K562 (cell line): Measurements from ENCODE around the gene ZNF8. TPM values are rescaled to one million over a fixed set of nuclear protein-coding genes. Genes with fewer than 3 reads are reported as not detected.

ENCODE experiments used
- ATAC-seq: fragments of 200-7000 bp; cut with Tn5 transposase; 3 replicates; pipeline ENCODE4 v1.9.1; 2020; ENCODE audit warnings: moderate library complexity
- BruUV-seq: library from RNA; stranded (reverse); fragments of 400-500 nt; replicated peaks from 2 replicates; lab custom pipeline; 2021; lab: Mats Ljungman, UMichigan
- CTCF ChIA-PET: fragments of 300-600 bp; formaldehyde crosslinking; extraction: SDS; loops from one replicate; lab custom pipeline; 2021; ENCODE audit warnings: low intra/inter-chr PET ratio; lab: Yijun Ruan, JAX
- POLR2A ChIA-PET: fragments of 300-600, 350-650 bp; sonication (Branson Sonifier 250); formaldehyde crosslinking; extraction: SDS; loops from one replicate; lab custom pipeline; 2021; ENCODE audit warnings: antibody characterized with exemption, inconsistent platforms; lab: Yijun Ruan, JAX
- DNase-seq, 4 experiments: peaks; one replicate each; pipeline versions ENCODE4 v3.0.0 to v3.0.0-alpha.2; 2011 to 2018; ENCODE audit warnings: low spot score in 3 of 4, mixed read lengths in 3 of 4; ENCODE audit errors: extremely low read depth in 1 of 4
- FAIRE-seq: peaks from 2 replicates; lab custom pipeline; 2011; peaks lifted over from hg19 to GRCh38; lab: Jason Lieb, UNC
- H2AFZ ChIP-seq: 2 replicates; pipeline ENCODE4 v1.6.0; 2011; ENCODE audit warnings: low read depth, low read length, control low read depth, inconsistent platforms
- H3K27ac ChIP-seq: fragments of 200-600 bp; 3 replicates; pipeline ENCODE4 v1.8.0; 2011; ENCODE audit warnings: low read depth, mild to moderate bottlenecking, control low read depth, inconsistent platforms, low read length, moderate library complexity, mixed read lengths; ENCODE audit errors: extremely low read depth
- H3K27me3 ChIP-seq, 2 experiments: fragments of 300-600 bp in 1 of 2; 2 replicates in 1 of 2; 3 replicates in 1 of 2; pipeline versions ENCODE4 v1.6.0 to v1.8.0; 2011; ENCODE audit warnings: inconsistent platforms in 2 of 2, low read length in 2 of 2, mild to moderate bottlenecking in 1 of 2, mixed read lengths in 1 of 2, moderate library complexity in 1 of 2; ENCODE audit not compliant: control insufficient read depth in 2 of 2, insufficient read depth in 2 of 2
- H3K36me3 ChIP-seq: fragments of 300-600 bp; 3 replicates; pipeline ENCODE4 v1.8.0; 2011; ENCODE audit warnings: mild to moderate bottlenecking, low read length, inconsistent platforms; ENCODE audit not compliant: control insufficient read depth, insufficient read depth
- H3K4me1 ChIP-seq, 2 experiments: fragments of 200-600 bp in 1 of 2; replicated peaks in 1 of 2; 2 replicates in 1 of 2; 3 replicates in 1 of 2; pipeline versions ENCODE4 v1.5.1 to v1.8.0; 2011; ENCODE audit warnings: inconsistent platforms in 2 of 2, low read length in 2 of 2, mild to moderate bottlenecking in 1 of 2, mixed read lengths in 1 of 2, moderate library complexity in 1 of 2; ENCODE audit not compliant: control insufficient read depth in 2 of 2, insufficient read depth in 2 of 2
- H3K4me2 ChIP-seq: 2 replicates; pipeline ENCODE4 v1.6.1; 2011; ENCODE audit warnings: low read length, control low read depth, inconsistent platforms, mixed read lengths; ENCODE audit not compliant: insufficient read depth
- H3K4me3 ChIP-seq: fragments of 200-600 bp; sonication (generic), shearing (Covaris generic); 2 replicates; pipeline ENCODE4 v1.5.1; 2016; ENCODE audit warnings: control low read depth, inconsistent platforms
- H3K79me2 ChIP-seq: fragments of 200-600 bp; 3 replicates; pipeline ENCODE4 v1.8.0; 2011; ENCODE audit warnings: low read length, inconsistent platforms; ENCODE audit not compliant: control insufficient read depth, insufficient read depth
- H3K9ac ChIP-seq, 2 experiments: 2 replicates each; pipeline versions ENCODE4 v1.6.0 to v1.6.1; 2011; ENCODE audit warnings: low read depth in 2 of 2, low read length in 2 of 2, control low read depth in 1 of 2, inconsistent platforms in 1 of 2, mild to moderate bottlenecking in 1 of 2, mixed read lengths in 1 of 2; ENCODE audit not compliant: insufficient read depth in 1 of 2
- H3K9me1 ChIP-seq: one replicate; pipeline ENCODE4 v1.6.0; 2011; ENCODE audit warnings: inconsistent platforms, mild to moderate bottlenecking, low read length, moderate library complexity; ENCODE audit not compliant: control insufficient read depth, insufficient read depth
- H3K9me3 ChIP-seq: replicated peaks from 2 replicates; pipeline ENCODE4 v1.5.1; 2011; ENCODE audit warnings: low read depth, low read length, inconsistent platforms; ENCODE audit not compliant: control insufficient read depth, insufficient read depth
- H4K20me1 ChIP-seq: replicated peaks from 2 replicates; pipeline ENCODE4 v1.6.1; 2011; ENCODE audit warnings: low read length, inconsistent platforms, mixed read lengths; ENCODE audit not compliant: control insufficient read depth, insufficient read depth
- ARNT ChIP-seq, 2 experiments: fragments of 450-650 bp; IDR thresholded peaks; 2 replicates each; pipeline ENCODE4 v1.6.1; 2016; ENCODE audit warnings: mild to moderate bottlenecking in 1 of 2
- CAMTA2 ChIP-seq: fragments of 250-450 bp; sonication (Bioruptor Pico); conservative IDR thresholded peaks from 2 replicates; pipeline ENCODE4 v1.5.1; 2022
- CHCHD3 ChIP-seq: fragments of 250-450 bp; sonication (Bioruptor Pico); IDR thresholded peaks from 2 replicates; pipeline ENCODE4 v2.1.2; 2022; ENCODE audit warnings: mild to moderate bottlenecking
- COPS2 ChIP-seq: fragments of 450-650 bp; conservative IDR thresholded peaks from 2 replicates; pipeline ENCODE4 v1.6.1; 2016; ENCODE audit warnings: mild to moderate bottlenecking, moderate library complexity
- EWSR1 ChIP-seq: fragments of 450-650 bp; IDR thresholded peaks from 2 replicates; pipeline ENCODE4 v1.6.1; 2018; ENCODE audit warnings: borderline replicate concordance, mild to moderate bottlenecking, low read depth, moderate library complexity; ENCODE audit not compliant: partially characterized antibody
- GABPB1 ChIP-seq: sonication (generic); formaldehyde crosslinking; IDR thresholded peaks from 2 replicates; pipeline ENCODE4 v1.8.0; 2022; ENCODE audit warnings: mild to moderate bottlenecking, missing genetic modification reagents
- PPARD ChIP-seq: fragments of 250-450 bp; sonication (Bioruptor Pico); IDR thresholded peaks from 2 replicates; pipeline ENCODE4 v1.8.0; 2022; ENCODE audit warnings: inconsistent platforms, mild to moderate bottlenecking, moderate library complexity
- PURB ChIP-seq: sonication (generic); formaldehyde crosslinking; IDR thresholded peaks from 2 replicates; pipeline ENCODE4 v1.9.0; 2021; ENCODE audit warnings: low read depth, mild to moderate bottlenecking, missing genetic modification reagents
- RBBP5 ChIP-seq: fragments of 200-600 bp; sonication (generic); IDR thresholded peaks from 2 replicates; pipeline ENCODE4 v1.6.1; 2012; ENCODE audit warnings: borderline replicate concordance, mild to moderate bottlenecking, low read length, control low read depth, inconsistent platforms; ENCODE audit not compliant: insufficient read depth, poor library complexity, severe bottlenecking
- SAP30 ChIP-seq: fragments of 200-600 bp; sonication (generic); IDR thresholded peaks from 2 replicates; pipeline ENCODE4 v1.6.1; 2012; ENCODE audit warnings: borderline replicate concordance, low read depth, mild to moderate bottlenecking, moderate library complexity, low read length, control low read depth, inconsistent platforms; ENCODE audit not compliant: insufficient read depth, poor library complexity, severe bottlenecking
- TEAD1 ChIP-seq, 2 experiments: fragments of 450-650 bp in 1 of 2; sonication (generic) in 1 of 2; formaldehyde crosslinking; IDR thresholded peaks; 2 replicates each; pipeline versions ENCODE4 v1.4.0 to v1.8.0; 2020 to 2022; ENCODE audit warnings: mild to moderate bottlenecking in 2 of 2, missing genetic modification reagents in 1 of 2
- ZNF212 ChIP-seq: fragments of 450-650 bp; formaldehyde crosslinking; IDR thresholded peaks from 2 replicates; pipeline ENCODE4 v1.4.0; 2020; ENCODE audit warnings: mild to moderate bottlenecking
- ZNF436 ChIP-seq: fragments of 250-450, 450-650 bp; sonication (Bioruptor Pico); formaldehyde crosslinking; IDR thresholded peaks from 2 replicates; pipeline ENCODE4 v1.7.0; 2020; ENCODE audit warnings: mild to moderate bottlenecking
- WGBS: fragments of 100-300 bp; shearing (Covaris generic); methylation state at CpG from one replicate; pipeline ENCODE4 v1.1.6; 2016; ENCODE audit warnings: low coverage, mixed read lengths; ENCODE audit not compliant: insufficient coverage; ENCODE audit errors: missing lambda C conversion rate; 5-methylcytosine and 5-hydroxymethylcytosine counted together
- in situ Hi-C: fragments of 300-500 bp; cut with MboI; formaldehyde crosslinking; loops from 4 replicates; pipeline ENCODE4 v1.15.0; 2018; ENCODE audit warnings: inconsistent platforms, mixed read lengths
- intact Hi-C: fragments of 100-400 bp; cut with micrococcal nuclease; formaldehyde crosslinking; loops from 2 replicates; pipeline ENCODE4 v1.14.2; 2022
- polyA plus RNA-seq, 8 experiments: library from polyadenylated mRNA; depleted of rRNA in 4 of 8; stranded (reverse) in 5 of 8; unstranded in 3 of 8; fragments of >200 nt; fragmentation: Nextera tagmentation in 2 of 8; fragmentation: Illumina TruSeq in 1 of 8; extraction: Ambion mirVana in 2 of 8; extraction: Trizol in 1 of 8; gene quantifications; 2 replicates each; pipeline versions ENCODE4 v1.2.1 to v1.2.3, GENCODE V29; 2011 to 2014; ENCODE audit warnings: inconsistent platforms in 1 of 8, missing spikeins in 1 of 8
- total RNA-seq, 7 experiments: library from RNA; depleted of rRNA in 6 of 7; stranded (reverse); fragments of >200 nt in 6 of 7; fragmentation: Illumina TruSeq in 2 of 7; extraction: Trizol in 2 of 7; gene quantifications; 2 replicates each; pipeline versions ENCODE4 v1.2.1 to v1.2.3, GENCODE V29; 2011 to 2021; ENCODE audit warnings: low replicate concordance in 1 of 7
- TF ChIP-seq, protein P1 (sequence below): fragments of 250-450 bp; sonication (Bioruptor Pico); IDR thresholded peaks from 2 replicates; pipeline ENCODE4 v1.5.0; 2021
- TF ChIP-seq, protein P2 (sequence below): fragments of 450-650 bp; formaldehyde crosslinking; conservative IDR thresholded peaks from 2 replicates; pipeline ENCODE4 v1.4.0; 2022; ENCODE audit warnings: mild to moderate bottlenecking, missing genetic modification characterization
- TF ChIP-seq, protein P3 (sequence below): fragments of 250-450 bp; sonication (Bioruptor Pico); IDR thresholded peaks from 2 replicates; pipeline ENCODE4 v1.4.0; 2020; ENCODE audit warnings: borderline replicate concordance

Gene ZNF8
- total and polyA plus RNA-seq, 9 of the 15 experiments (the other 6 are each of a cell fraction or from before 2014, with no cell fraction given): 0.71 to 7.7 (median 4.7) TPM

DNA sequence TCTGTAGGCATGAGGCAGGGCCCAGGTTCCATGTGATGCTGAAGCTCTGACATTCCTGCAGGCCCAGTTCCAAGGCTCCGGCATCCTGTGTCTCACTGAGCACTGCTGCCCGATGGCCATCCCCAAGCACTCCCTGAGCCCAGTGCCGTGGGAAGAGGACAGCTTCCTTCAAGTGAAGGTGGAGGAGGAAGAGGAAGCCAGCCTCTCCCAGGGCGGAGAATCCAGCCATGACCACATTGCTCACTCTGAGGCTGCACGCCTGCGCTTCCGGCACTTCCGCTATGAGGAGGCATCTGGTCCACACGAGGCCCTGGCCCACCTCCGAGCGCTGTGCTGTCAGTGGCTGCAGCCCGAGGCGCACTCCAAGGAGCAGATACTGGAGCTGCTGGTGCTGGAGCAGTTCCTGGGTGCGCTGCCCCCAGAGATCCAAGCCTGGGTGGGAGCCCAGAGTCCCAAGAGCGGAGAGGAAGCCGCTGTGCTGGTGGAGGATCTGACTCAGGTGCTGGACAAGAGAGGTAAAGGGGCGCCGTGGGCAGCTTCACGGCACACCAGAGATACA, 56.0 kb downstream of the ZNF8 start (continued):
- TF ChIP-seq GABPB1: no peak
- TF ChIP-seq, all 486 proteins: peak for 0

- in situ Hi-C loops: no loop called here
- H3K4me3 ChIP-seq: no peak overlapping the region
- H3K36me3 ChIP-seq: peaks cover 53% of the 10 kb centered on the region
- H3K4me2 ChIP-seq: no peak overlapping the region
- no peaks in the 10 kb centered on the region for H3K9me1 ChIP-seq
- BruUV-seq: no TSS peak
- H2AFZ ChIP-seq: no peak overlapping the region
- peaks cover 9 to 13% of the 10 kb centered on the region in 2 experiments; a peak in 4 of 5 replicates for H3K4me1 ChIP-seq
- H3K9ac ChIP-seq: no peak overlapping the region
- DNase-seq: no peak
- CTCF ChIA-PET: no interaction called here
- FAIRE-seq: no peak
- peaks cover 4% of the 10 kb centered on the region; the same call in 1 of the 3 replicates for H3K79me2 ChIP-seq
- ATAC-seq: no peak
- intact Hi-C loops: no loop called here
- WGBS: 80% methylated on average over 3 of the region's 3 CpGs
- H4K20me1 ChIP-seq: no peaks in the 10 kb centered on the region
- TF ChIP-seq SAP30 (no peak), RBBP5 (no peak), PURB (no peak), PPARD (CRISPR knock-in tag) (no peak), ZNF436 (CRISPR knock-in tag) (no peak), EWSR1 (no peak), ZNF212 (CRISPR knock-in tag) (no peak), CAMTA2 (no peak), TEAD1 (CRISPR knock-in tag; IDR thresholded peaks at IDR 0.05) (no peak), CHCHD3 (CRISPR knock-in tag) (no peak), ARNT (IDR thresholded peaks at IDR 0.05) (no peak), COPS2 (no peak)
- TF ChIP-seq, protein P1, sequence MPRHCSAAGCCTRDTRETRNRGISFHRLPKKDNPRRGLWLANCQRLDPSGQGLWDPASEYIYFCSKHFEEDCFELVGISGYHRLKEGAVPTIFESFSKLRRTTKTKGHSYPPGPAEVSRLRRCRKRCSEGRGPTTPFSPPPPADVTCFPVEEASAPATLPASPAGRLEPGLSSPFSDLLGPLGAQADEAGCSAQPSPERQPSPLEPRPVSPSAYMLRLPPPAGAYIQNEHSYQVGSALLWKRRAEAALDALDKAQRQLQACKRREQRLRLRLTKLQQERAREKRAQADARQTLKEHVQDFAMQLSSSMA: no peak
- TF ChIP-seq, protein P2, sequence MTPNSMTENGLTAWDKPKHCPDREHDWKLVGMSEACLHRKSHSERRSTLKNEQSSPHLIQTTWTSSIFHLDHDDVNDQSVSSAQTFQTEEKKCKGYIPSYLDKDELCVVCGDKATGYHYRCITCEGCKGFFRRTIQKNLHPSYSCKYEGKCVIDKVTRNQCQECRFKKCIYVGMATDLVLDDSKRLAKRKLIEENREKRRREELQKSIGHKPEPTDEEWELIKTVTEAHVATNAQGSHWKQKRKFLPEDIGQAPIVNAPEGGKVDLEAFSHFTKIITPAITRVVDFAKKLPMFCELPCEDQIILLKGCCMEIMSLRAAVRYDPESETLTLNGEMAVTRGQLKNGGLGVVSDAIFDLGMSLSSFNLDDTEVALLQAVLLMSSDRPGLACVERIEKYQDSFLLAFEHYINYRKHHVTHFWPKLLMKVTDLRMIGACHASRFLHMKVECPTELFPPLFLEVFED (CRISPR knock-in tag): no peak
- TF ChIP-seq, protein P3, sequence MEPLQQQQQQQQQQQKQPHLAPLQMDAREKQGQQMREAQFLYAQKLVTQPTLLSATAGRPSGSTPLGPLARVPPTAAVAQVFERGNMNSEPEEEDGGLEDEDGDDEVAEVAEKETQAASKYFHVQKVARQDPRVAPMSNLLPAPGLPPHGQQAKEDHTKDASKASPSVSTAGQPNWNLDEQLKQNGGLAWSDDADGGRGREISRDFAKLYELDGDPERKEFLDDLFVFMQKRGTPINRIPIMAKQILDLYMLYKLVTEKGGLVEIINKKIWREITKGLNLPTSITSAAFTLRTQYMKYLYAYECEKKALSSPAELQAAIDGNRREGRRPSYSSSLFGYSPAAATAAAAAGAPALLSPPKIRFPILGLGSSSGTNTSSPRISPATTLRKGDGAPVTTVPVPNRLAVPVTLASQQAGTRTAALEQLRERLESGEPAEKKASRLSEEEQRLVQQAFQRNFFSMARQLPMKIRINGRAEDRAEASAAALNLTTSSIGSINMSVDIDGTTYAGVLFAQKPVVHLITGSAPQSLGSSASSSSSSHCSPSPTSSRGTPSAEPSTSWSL (CRISPR knock-in tag): no peak
- TF ChIP-seq, all 486 proteins: peak for 0
- Histone ChIP-seq H3K27me3 (no peaks in the 10 kb centered on the region), H3K27ac (no peak overlapping the region), H3K9me3 (peaks cover 2% of the 10 kb centered on the region; the same call in 1 of the 2 replicates)
- POLR2A ChIA-PET: interaction anchor here (0.6 kb wide), 1 partner anchor 50 kb away, joined by 3 read pairs; no protein-coding TSS in a partner anchor
Measured at GRCh38 chr19:58335630-58336029, 56.9 kb downstream of the ZNF8 start.
